ENCODE data around the gene PELI2.

PELI2 gene

DNA sequence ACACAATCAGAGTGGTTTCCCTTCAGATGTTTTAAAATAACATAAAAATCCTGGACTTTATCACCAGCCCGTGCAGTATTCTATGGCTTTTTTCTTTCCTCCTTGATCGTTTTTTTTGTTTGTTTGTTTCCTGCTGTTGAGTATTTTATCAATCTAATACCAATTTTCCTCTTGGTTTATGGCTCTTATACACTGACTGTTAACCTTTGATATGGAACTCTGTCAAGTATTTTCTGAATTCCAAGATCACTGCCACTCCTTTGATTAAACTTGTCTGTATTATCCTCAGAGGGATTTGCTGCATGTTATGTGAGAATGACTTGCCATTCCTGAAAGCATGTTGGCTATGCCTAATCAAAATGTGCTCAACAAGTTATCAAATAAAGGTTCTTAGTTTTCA is 88.4 kb downstream of the PELI2 start:
- no peak for DNase-seq (ENCODE audit: low spot score)

DNA sequence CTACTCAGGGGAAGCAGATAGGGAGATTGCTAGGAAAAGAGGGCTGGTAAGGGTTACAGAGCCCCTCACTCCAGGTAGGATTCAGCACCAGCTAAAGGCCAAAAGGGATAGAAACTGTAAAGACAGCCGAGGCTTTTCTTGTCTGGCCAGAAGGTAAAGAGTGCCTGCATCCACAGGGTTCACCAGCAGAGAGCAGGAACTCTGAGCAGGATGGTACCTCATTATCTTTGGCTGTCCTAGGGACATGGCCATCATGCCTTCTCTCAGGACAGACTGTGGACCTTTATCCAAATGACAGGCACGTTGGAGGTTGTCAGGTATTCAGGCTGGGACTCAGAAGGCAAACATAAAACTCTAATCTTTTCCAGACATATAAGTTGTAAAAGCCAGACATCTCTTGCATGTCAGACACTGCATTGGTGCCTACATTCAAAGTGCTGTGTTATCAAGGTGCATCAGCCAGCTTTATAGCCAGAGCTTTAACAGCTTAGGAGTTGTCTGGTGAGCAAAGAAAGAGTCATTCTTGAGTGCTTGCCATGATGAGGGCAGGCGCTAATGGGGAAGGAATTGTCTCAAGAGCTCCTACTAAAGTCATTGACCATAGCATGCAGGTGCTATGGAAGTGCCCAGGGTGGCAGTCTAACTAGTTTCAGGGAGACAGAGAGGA is 89.5 kb downstream of the PELI2 start:
- no peak for DNase-seq (ENCODE audit: low spot score)

DNA sequence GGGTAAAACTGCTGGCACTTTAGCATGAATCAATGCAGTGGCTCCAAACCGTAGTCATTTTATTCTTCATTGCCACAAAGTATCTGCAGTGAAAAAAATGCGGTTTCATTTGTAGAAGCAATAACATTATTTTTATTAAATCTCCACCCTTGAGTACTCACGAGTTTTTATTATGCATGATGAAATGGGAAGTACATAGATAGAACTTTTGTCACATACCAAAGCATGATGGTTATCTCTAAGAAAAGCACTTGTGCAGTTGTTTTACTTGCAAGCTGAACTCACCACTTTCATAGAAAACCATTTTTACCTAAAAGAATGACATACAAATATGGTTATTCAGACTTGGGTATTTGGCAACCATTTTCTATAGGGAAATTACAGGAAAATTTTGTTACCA is 90.3 kb downstream of the PELI2 start:
- no peak for DNase-seq (ENCODE audit: low spot score)

DNA sequence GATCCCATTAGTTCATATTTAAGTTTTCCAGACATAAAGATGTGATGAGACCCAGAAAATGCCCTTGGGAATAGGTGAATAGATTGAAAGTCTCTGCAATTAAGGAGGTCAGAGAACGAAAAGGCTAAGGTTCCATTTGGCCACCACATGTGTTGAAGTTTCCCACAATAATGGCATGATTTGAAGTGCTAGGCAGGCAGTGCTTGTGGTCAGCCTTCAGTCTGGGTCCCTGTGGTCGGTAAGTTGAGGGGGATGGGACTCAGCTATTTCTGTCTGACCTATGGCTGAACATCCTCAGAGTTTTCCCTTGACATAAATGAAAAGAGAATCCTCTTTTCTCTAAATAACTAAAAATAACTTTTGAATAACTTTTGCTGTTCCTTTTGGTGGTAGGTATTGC is 92.4 kb downstream of the PELI2 start:
- DNase-seq (ENCODE audit: low spot score) = no peak

DNA sequence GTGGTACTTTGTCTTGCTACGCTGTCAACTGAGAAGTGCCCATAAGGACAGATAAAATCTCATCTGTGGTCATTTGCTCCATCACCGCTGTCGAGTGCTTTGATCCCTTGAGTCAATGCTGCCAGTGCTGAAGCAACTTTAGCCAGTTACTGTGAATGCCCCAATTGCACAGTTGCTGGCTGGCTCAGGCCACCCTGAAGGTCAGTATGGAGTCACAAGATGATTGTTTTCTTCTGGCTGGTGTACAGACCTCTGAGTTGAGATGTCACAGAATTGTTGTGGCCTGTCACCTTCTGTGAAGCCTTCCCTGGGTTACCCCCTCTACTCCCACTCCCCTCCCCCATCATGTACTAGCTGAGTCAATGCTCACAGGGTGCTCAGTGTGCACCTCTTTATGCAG is 92.9 kb downstream of the PELI2 start:
- no peak for DNase-seq (ENCODE audit: low spot score)

DNA sequence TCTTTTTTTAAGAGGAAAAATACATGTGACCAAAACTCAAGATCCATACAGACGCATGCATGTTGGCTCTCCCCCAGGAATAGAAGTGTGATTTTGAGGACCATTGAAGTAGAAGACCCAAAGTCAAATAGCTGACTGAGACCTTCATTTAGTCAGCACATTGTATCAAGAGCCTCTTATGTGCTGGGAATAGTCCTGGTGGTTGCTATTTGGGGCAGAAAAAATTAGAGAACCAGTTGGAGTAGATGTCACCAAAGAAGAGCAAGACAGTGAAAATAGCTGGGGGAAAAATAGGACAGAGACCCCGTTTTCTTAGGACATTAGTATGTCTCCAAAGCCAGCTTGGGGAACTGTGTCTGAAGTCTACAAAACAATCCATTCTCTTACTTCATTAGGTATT is 93.6 kb downstream of the PELI2 start:
- no peak for DNase-seq (ENCODE audit: low spot score)

DNA sequence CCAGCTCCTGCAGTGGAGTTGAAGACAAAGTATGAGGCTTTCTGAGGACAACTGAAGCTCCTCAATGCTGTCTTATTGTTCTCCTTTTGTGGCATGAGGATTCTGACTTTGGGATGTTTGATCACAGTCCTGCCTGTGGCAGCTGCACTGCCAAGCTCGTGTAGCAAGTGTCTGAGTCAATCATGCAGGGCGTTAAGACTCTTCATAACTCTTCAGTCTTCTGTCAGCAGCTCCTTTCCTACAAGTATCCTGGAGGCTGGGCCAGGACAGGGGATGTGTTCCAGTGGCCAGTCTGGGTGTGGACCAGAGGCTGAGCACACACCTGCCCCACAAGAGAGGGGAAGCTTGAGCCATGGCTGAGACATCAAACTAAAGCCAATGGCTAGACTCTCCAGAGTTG is 94.3 kb downstream of the PELI2 start:
- no peak for DNase-seq (ENCODE audit: low spot score)

DNA sequence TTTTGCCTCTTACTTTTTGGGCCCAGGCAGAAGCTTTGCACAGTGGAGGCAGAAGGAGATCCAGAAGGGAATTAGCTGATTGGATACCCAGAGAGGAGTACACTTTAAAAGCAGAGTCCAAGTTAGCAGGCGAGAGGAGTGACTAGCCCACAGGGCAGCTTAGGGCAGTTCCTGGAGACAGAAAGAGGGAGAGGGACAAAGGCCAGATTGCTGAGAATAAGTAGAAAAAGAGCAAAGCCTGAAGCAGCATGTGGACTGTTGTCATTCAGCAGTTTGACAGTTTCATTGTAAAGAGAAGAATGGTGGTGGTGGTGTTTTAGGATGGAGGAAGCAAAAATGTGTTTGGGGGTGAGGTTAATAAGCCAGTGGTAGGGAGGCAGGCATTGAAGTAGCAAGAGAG is 95.1 kb downstream of the PELI2 start:
- no peak for DNase-seq (ENCODE audit: low spot score)

DNA sequence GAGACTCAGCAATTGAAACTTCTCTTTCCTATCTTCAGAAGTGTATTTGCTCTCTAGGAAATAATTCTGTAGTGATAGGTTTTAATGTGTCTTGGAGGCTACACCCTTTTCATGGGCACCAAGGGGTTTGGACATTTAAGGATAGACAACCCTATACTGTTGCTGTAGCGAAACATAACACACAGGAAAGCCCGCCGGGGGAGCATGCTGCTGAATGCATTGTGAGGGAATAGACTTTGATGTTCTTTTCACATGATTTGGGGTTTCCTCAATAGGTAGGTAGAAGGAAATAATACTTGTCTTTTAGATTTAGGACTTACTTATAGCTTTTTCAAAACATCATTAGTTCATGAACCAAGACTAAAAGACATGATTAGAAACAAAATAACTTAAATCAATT is 97.0 kb downstream of the PELI2 start:
- no peak for DNase-seq (ENCODE audit: low spot score)

DNA sequence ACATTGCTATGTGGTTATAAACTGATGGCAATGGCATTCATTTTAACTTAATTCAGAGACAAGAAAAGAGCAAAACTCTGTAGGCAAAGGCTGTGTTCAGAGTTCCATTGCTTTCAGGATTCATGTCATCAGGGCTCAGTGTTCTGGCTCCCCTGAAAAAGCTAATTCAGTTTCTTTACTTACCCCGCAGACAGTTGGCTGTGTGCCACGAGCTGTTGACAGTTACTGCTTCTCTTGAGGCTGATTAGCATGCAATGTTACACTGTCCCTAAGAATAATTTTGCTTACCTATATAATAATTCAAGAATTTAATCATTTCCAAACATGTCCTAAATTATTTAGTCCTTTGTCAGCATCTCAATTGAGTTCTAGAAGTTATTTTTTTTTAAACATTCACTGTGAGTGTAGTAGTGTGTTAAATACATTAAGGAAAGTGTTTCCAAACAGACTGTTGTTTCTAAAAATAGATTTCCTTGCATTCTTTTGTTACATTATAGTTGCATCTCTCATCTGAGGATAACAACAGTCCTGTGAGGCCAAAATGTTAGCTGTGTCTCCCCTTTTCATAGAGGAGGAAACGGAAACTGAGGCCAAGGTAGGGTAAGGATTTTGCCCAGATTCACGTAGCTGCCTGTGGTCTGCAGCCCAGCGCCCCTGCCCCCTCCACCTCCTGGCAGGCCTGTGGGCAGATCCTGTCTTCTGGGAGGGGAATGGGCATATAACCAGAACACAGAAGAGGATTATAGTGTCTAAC is 98.6 kb downstream of the PELI2 start:
- DNase-seq (ENCODE audit: low spot score) = peak; percentile 48

DNA sequence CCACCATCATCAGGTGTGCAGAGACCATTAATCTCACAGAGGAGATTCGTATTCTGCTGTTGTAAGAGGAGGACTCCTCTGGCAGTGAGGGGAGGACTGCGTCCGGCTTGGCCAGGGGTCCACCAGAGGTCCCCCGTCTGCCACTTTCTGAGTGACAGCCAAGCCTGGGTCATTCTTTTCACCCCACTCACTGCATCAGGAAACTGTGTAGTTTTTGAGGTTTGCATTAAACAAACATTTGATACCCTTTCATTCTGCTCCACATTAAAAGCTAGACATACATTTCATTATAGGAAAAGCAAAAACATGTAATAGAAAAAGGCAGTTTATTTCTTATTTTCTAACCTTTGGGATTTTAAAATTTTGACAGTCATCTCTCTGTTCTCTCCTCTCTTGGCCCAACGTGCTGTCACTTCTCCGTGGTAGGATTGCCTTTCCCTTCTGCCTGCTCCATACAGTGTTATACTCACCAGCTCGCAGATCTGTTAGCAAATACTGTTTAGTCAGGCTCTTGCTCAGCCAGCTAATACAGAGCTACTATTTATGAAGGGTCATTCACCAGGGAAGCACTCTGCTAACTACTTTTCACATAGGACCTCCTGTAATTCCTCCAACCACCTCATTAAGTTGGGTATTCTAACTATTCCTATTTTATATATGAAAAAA is 99.3 kb downstream of the PELI2 start:
- DNase-seq (ENCODE audit: low spot score) = no peak

DNA sequence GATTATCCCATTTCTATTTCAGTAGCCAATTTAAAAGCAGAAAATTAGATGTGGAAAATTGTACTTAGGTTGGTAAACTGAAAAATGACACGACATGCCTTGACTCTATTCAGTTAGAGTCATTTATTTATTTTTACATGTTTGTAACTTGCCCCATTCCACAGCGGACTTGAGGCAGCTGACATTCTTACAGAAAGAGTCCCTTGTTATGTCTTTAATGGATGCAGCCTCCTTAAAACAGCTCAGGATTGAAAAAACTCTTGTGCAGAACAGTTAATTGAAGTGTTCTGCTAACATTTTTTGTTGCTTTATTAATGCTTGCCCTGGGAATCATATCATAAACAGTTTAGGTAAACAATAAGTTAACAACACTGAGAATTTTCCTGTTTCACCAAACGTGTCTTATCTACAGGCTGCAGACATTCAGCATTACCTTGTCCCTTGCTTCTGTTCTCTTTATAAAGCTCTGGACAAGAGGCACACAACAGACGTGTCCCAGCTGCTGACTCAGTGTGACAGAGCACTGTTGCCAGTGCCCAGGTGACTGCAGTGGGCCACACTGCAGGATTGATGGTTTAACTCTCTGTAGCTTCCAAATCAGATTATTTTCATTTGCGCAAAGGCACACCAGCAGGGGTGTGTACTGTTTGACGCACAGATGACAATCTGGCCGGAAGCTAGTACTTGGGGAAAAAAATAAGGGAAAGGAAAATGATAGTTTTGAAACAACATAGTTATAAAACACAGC is 101.6 kb downstream of the PELI2 start:
- DNase-seq (ENCODE audit: low spot score) = no peak

DNA sequence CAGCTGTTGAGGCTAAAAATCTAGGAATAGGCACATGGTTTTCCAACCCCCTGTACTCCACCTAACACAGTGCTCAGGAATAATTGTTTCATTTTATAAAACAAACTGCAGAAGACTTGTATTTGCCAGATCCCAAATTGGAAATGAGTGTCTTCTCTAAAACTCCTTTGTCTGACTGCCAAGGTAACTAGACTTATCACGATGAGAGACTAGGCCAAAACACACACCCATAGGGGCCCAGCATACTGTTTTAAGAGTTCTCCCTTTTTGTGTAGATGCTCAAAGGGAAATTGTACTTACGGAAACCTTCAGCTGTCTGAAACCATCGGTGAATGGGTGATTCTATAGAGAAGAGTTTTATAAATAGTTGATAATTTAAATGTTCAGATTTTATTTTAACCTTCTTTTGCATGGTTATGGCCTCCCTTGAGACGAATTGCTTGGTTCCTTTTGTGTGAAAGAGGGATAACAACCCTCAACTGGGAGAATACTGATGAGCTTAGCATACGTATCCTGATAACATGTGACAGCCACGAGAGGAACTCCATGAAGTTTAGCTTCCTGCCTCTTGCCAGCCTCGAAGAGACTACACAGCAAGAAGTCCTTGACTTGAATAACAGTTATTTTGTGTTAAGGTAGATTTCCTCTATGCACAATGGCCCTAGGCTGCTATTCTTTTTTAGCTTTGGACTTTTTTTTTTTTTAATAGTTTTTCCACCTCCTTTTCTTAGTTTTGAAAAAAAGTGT is 103.3 kb downstream of the PELI2 start:
- no peak for DNase-seq (ENCODE audit: low spot score)

DNA sequence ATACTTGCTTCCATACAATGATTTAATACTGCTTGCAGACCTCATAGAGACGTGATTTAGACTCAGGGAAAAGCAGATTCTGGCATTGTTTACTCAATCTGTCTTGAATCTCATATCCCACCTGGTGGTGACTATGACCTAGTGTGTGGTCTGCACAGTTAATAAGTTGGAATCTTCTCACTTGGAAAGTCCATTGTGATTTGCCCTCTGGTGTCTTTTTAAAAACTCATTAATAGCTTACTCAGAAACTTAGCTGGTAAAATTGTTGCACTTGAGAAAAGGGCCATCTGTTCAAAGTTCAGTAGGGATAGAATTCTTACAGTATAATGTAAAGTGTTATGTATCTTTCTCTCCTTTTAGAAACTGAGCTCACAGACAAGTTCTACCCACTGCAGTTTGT is 106.0 kb downstream of the PELI2 start:
- DNase-seq (ENCODE audit: low spot score) = no peak

DNA sequence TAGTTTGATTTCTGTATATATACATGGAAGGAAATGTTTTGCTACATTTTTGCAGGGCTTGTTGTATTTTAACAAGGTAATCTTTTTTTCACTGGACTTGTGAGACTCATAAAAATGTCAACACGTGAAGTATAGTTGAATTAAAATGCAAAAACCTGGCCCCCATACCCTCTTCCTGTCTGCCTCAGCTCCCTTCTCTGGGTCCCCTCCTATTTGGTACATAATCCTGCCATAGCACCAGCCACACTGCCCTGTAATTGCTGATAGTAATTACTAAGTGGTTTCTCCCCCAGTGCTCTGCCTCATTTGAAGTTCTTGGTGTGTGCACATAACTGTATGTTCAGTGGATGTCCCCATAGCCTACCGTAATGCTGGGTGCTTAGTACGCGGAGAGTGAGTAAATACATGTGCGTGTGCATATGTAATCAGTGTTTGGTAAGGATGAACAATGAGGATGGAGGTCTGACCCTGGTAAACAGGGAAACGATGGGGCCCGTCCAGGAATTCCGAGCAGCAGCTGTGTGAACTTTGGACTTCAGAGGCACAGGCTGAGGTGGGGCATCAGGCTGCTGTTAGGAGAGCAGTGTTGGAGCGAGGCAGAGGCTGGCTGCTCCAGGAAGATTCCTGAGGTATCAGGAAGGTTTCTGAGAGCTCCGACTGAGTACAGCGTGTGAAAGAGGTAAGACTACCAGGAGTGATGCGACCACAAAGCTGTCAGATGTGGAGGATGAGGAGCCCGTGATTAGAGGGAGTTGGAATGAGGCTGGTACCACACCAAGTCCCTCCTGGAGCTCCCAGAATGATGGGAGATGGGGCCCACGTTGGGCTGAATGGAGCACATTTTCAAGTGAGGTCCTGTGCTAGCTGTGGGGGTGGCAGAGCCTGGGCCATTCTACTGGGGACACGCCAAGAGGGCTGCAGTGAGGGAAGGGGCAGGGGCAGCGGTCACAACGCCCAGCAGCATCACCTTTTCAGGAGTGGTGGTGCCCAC is 106.8 kb downstream of the PELI2 start:
- no peak for DNase-seq (ENCODE audit: low spot score)

DNA sequence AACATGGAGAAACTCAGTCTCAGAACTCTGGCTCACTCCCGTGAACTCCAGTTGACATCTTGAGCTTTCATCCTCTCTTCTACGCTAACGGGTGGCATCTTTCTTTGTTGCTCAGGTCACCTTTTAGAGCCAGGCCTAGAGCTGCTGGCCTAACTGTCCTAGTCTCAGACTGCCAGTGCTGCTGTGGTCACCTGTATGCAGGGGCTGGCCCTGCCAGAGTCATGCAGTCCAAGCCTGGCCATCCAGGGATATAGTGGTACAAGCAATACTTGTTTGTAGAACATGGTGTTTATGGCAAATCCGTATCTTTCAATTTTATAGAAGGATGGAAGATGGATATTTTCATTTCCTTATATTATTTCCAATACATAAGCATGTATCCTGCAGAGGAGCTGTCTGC is 117.2 kb downstream of the PELI2 start:
- no peak for DNase-seq (ENCODE audit: low spot score)

DNA sequence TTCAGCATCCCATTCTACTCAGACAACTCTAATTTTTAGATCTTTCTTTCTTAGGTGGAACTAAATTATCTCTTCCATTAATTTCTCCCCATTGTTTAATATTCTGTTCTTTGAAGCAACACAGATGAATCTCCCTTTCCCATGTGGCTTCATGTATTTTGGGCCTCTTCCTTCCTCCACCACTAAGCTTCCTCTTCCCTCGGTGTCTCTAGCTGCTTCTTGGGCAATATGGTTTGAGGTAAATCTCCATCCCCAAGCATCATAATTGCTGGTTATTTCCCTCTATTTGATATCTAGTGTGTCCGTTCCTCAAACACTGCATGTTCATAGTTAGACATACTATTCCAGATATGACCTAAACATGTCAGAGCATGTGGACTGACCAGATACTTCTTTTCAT is 119.2 kb downstream of the PELI2 start:
- no peak for DNase-seq (ENCODE audit: low spot score)

DNA sequence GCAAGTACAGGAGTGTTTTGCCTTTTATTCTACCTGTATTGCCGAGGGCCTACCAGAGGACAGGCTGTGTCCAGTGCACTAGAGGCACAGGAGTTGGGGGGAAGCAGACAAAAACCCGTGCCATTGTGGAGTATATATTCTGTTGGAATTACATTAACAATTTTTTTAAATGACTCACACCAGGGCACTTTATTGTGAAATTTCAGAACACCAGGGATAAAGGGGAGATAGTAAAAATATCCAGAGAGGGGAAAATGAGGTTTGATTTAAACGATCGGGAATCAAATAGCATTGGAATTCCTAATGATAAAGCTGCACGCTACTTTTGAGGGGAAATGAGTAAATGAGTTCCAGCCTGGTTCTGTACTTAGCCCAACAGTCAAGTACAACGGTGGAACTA is 123.2 kb downstream of the PELI2 start:
- no peak for DNase-seq (ENCODE audit: low spot score)

DNA sequence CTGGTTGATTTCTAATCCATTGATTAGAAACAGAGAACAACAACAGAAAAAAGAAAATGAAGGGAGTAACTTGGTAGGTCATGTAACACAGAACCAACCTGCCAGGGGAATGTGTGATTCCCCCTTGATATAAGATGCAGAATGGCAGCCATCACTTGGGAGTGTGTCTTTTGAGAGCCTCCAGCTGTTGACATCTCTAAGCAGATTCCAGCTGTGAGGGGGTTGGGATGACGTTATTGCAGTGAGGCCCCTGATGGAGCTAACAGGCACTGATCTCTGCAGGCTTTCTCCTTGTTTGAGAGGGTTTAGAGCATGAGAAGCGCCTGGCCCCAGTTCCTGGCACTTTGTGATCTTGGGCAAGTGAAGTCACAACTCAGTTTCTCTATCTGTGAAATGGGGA is 124.9 kb downstream of the PELI2 start:
- DNase-seq (ENCODE audit: low spot score) = no peak

DNA sequence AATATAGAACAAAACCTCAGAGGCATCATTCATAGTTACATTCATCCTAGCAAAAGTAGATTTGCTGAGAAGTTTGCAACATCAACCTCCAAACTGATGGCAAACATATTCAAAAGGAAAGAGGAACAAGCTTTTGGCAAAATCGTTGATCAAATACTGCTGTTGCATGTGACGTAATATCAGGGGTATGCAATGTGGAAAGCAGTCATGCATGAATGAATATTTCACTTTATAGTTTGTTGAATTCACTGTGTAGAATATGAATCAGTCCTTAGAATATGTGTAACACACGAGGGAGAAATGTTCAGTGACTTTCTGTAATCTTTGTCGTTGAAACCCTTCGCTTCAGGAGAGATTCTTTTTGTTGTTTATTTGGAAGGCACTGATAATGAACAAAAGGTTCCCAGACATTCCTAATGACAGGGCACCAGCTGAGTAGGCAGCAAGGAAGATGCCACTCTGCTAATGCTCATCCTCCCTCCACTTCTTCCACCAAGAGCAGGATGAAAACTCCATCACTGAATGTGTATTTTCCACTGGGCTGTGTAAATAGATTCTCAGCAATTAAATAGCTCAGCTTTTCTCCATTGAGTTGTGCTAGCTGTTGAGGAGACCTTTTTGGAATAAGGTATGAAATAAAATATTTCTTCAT is 126.1 kb downstream of the PELI2 start:
- no peak for DNase-seq (ENCODE audit: low spot score)
